ENCODE data around the gene ADAMTS4. TPM values are rescaled to one million over a fixed set of nuclear protein-coding genes. Genes with fewer than 3 reads are reported as not detected.

Gene ADAMTS4
- total and polyA plus RNA-seq, 9 of the 15 experiments (the other 6 are each of a cell fraction or from before 2014, with no cell fraction given) = 0.07 to 3.7 (median 0.41) TPM

DNA sequence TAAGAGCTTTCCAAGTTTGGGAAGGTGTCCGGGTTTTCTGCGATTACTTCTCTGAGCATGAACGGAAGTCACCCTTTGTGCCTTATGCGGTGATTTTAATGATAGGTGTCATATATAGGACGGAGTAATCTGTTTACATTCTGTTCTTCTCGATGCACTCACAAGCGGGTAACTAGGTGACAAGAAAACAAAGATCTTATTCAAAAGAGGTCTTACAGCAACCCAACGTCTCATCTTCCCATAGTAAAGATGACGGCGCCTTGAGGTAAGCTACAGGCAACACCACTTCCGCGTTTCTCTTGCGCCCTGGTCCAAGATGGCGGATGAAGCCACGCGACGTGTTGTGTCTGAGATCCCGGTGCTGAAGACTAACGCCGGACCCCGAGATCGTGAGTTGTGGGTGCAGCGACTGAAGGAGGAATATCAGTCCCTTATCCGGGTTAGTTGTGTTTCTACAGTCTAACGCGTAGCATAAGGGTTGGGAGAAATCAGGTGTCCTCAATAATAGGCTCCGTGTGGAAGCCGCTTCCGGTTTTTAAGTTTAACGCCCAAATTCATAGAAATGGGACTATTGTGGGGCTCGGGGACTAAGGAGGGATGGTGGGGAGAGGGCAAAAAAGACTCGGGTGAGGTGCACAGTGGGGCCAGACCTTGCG lies 45.0 kb downstream of the ADAMTS4 start, which contains the start of gene UFC1 (continued):
- TF ChIP-seq, protein P1, sequence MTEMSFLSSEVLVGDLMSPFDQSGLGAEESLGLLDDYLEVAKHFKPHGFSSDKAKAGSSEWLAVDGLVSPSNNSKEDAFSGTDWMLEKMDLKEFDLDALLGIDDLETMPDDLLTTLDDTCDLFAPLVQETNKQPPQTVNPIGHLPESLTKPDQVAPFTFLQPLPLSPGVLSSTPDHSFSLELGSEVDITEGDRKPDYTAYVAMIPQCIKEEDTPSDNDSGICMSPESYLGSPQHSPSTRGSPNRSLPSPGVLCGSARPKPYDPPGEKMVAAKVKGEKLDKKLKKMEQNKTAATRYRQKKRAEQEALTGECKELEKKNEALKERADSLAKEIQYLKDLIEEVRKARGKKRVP (CRISPR knock-in tag; IDR thresholded peaks at IDR 0.05) = no peak
- no peak for TF ChIP-seq U2AF1 (optimal IDR thresholded peaks at IDR 0.05; ENCODE audit: low read depth, low read length)
- no peak for TF ChIP-seq CBFB (CRISPR knock-in tag; IDR thresholded peaks at IDR 0.05)
- no peak for TF ChIP-seq NFYB (IDR thresholded peaks at IDR 0.05; ENCODE audit: extremely low read depth, insufficient read length)
- TF ChIP-seq SAP30 (IDR thresholded peaks at IDR 0.05; ENCODE audit: borderline replicate concordance, insufficient read depth, low read depth, low read length, poor library complexity, severe bottlenecking) = peak; percentile 70
- peak; percentile 43; the same call in 1 of the 2 replicates for TF ChIP-seq NCOR1 (IDR thresholded peaks at IDR 0.05)
- TF ChIP-seq ZNF696 (CRISPR knock-in tag; conservative IDR thresholded peaks at IDR 0.05) = no peak
- peak; percentile 99 for TF ChIP-seq GABPA (tag; conservative IDR thresholded peaks at IDR 0.05; ENCODE audit: low read depth)
- no peak for TF ChIP-seq JUNB (CRISPR knock-in tag; conservative IDR thresholded peaks at IDR 0.05)
- peak; percentile 94 for TF ChIP-seq LCOR (CRISPR knock-in tag; IDR thresholded peaks at IDR 0.05)
- TF ChIP-seq RBM39 (optimal IDR thresholded peaks at IDR 0.05; ENCODE audit: low read depth, low read length) = no peak
- TF ChIP-seq HDAC3 (IDR thresholded peaks at IDR 0.05; ENCODE audit: borderline replicate concordance, partially characterized antibody) = no peak
- TF ChIP-seq PTTG1 (tag; IDR thresholded peaks at IDR 0.05; ENCODE audit: low read depth) = no peak
- no peak for TF ChIP-seq ZNF830 (CRISPR knock-in tag; IDR thresholded peaks at IDR 0.05)
- peak; percentile 65 for TF ChIP-seq ETV5 (CRISPR knock-in tag; IDR thresholded peaks at IDR 0.05; ENCODE audit: low read depth)
- TF ChIP-seq ZNF408 (CRISPR knock-in tag; IDR thresholded peaks at IDR 0.05; ENCODE audit: low read depth) = no peak
- TF ChIP-seq SIN3A (IDR thresholded peaks at IDR 0.05; ENCODE audit: borderline replicate concordance in 2 of 2, control insufficient read depth in 1 of 2, low read depth in 2 of 2, low read length in 2 of 2) = peak; percentile 50 to 78; a peak in 3 of 4 replicates
- TF ChIP-seq, protein P2, sequence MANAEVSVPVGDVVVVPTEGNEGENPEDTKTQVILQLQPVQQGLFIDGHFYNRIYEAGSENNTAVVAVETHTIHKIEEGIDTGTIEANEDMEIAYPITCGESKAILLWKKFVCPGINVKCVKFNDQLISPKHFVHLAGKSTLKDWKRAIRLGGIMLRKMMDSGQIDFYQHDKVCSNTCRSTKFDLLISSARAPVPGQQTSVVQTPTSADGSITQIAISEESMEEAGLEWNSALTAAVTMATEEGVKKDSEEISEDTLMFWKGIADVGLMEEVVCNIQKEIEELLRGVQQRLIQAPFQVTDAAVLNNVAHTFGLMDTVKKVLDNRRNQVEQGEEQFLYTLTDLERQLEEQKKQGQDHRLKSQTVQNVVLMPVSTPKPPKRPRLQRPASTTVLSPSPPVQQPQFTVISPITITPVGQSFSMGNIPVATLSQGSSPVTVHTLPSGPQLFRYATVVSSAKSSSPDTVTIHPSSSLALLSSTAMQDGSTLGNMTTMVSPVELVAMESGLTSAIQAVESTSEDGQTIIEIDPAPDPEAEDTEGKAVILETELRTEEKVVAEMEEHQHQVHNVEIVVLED (CRISPR knock-in tag; IDR thresholded peaks at IDR 0.05) = no peak
- TF ChIP-seq ILF3 (IDR thresholded peaks at IDR 0.05; ENCODE audit: borderline replicate concordance) = no peak
- no peak for TF ChIP-seq MCM3 (IDR thresholded peaks at IDR 0.05)
- TF ChIP-seq ZNF263 (CRISPR knock-in tag; IDR thresholded peaks at IDR 0.05; ENCODE audit: borderline replicate concordance) = no peak
- TF ChIP-seq HMG20A (CRISPR knock-in tag; conservative IDR thresholded peaks at IDR 0.05) = 0 out of 2 replicates have a peak, but pooled peaks have one; percentile 17
- TF ChIP-seq, protein P3, sequence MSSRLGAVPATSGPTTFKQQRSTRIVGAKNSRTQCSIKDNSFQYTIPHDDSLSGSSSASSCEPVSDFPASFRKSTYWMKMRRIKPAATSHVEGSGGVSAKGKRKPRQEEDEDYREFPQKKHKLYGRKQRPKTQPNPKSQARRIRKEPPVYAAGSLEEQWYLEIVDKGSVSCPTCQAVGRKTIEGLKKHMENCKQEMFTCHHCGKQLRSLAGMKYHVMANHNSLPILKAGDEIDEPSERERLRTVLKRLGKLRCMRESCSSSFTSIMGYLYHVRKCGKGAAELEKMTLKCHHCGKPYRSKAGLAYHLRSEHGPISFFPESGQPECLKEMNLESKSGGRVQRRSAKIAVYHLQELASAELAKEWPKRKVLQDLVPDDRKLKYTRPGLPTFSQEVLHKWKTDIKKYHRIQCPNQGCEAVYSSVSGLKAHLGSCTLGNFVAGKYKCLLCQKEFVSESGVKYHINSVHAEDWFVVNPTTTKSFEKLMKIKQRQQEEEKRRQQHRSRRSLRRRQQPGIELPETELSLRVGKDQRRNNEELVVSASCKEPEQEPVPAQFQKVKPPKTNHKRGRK (tag; IDR thresholded peaks at IDR 0.05) = no peak
